GM19455 (cell line): ENCODE results near the gene TBC1D13.
"Not testable (repeated sequence)": the region's sequence is repeated elsewhere in the genome, so short reads cannot be mapped to it uniquely, and the experiment has no call there.

ENCODE experiments used
- ATAC-seq: cut with Tn5 transposase; IDR thresholded peaks from one replicate; pipeline ENCODE4 v1.9.1; 2021; ENCODE audit not compliant: unreplicated experiment

TBC1D13 gene

GRCh38 chr9:128782669-128783068, 4.4 kb upstream of the TBC1D13 start:
- no peak for ATAC-seq

GRCh38 chr9:128785427-128785826, 1.6 kb upstream of the TBC1D13 start:
- ATAC-seq: no peak

- ATAC-seq: no peak
Measured at GRCh38 chr9:128787659-128788058, 606 bp downstream of the TBC1D13 start.

- ATAC-seq: no peak
Measured at GRCh38 chr9:128788445-128788844, 1.4 kb downstream of the TBC1D13 start.

- no peak for ATAC-seq
Measured at GRCh38 chr9:128790536-128790935, 3.5 kb downstream of the TBC1D13 start.

- no peak for ATAC-seq
Measured at GRCh38 chr9:128792134-128792533, 5.1 kb downstream of the TBC1D13 start.

DNA sequence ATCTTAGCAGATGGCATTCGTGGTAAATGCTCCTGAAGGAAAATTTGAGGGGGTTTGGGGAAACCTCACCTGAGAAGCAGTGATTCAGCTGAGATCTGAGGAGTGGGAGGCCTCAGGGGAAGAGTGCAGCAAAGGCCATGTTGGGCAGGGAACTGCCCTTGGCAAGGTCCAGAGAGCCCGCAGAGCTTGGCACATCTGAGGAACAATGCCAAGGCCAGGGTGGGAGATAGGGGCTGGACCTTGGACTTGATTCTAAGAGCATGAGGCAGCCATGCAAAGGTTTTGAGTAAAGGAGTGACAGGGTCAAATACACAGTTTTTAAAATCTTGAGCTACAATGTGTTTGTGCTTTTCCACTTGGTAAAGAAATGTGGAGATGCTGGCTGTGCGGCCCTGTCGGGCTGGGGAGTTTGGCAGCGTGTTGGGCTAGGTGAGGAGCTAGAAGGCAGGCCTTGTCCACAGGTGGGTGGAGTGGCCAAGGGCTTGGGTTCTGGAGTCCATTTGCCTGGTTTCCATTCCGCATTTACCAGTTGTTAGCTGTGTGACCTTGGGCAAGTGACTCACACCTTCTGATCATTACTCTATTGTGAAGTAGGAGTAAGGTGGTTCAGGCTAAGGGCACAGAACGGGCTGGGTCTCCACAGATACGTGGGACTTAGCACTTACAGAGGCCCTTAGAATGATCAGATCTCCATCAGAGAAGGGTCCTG, 6.1 kb downstream of the TBC1D13 start:
- ATAC-seq: no peak

- not testable (repeated sequence) for ATAC-seq
Measured at GRCh38 chr9:128794961-128795360, 7.9 kb downstream of the TBC1D13 start.

GRCh38 chr9:128798896-128799295, 11.8 kb downstream of the TBC1D13 start:
- no peak for ATAC-seq

- no peak for ATAC-seq
Measured at GRCh38 chr9:128800061-128800460, 13.0 kb downstream of the TBC1D13 start.

GRCh38 chr9:128802482-128802881, 15.4 kb downstream of the TBC1D13 start:
- ATAC-seq: no peak

GRCh38 chr9:128805661-128806060, 18.6 kb downstream of the TBC1D13 start:
- no peak for ATAC-seq

- no peak for ATAC-seq
Measured at GRCh38 chr9:128807827-128808226, 20.8 kb downstream of the TBC1D13 start.

GRCh38 chr9:128808543-128808942, 21.5 kb downstream of the TBC1D13 start:
- ATAC-seq: no peak

- ATAC-seq: no peak
Measured at GRCh38 chr9:128809036-128809599, 22.1 kb downstream of the TBC1D13 start.

GRCh38 chr9:128809831-128810230, 22.8 kb downstream of the TBC1D13 start:
- ATAC-seq: no peak

DNA sequence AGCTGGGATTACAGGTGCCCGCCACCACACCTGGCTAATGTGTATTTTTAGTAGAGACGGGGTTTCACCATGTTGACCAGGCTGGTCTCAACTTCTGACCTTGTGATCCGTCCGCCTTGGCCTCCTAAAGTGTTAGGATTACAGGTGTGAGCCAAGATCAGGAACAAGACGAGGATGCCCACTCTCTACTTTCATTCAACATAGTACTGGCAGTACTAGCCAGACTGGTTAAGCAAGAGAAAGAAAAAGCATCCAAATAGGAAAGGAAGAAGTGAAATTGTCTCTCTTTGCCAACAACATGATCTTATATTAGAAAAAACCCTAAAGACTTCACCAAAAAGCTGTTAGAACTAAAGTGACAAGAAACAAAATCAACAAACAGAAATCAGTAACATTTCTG, 23.8 kb downstream of the TBC1D13 start:
- no peak for ATAC-seq

- ATAC-seq: peak; percentile 87
Measured at GRCh38 chr9:128818099-128818838, 31.2 kb downstream of the TBC1D13 start, which contains the start of gene ENDOG. ENDOG (plus strand) TSS chr9:128818500; CDS start chr9:128818685, 185 bp downstream.

DNA sequence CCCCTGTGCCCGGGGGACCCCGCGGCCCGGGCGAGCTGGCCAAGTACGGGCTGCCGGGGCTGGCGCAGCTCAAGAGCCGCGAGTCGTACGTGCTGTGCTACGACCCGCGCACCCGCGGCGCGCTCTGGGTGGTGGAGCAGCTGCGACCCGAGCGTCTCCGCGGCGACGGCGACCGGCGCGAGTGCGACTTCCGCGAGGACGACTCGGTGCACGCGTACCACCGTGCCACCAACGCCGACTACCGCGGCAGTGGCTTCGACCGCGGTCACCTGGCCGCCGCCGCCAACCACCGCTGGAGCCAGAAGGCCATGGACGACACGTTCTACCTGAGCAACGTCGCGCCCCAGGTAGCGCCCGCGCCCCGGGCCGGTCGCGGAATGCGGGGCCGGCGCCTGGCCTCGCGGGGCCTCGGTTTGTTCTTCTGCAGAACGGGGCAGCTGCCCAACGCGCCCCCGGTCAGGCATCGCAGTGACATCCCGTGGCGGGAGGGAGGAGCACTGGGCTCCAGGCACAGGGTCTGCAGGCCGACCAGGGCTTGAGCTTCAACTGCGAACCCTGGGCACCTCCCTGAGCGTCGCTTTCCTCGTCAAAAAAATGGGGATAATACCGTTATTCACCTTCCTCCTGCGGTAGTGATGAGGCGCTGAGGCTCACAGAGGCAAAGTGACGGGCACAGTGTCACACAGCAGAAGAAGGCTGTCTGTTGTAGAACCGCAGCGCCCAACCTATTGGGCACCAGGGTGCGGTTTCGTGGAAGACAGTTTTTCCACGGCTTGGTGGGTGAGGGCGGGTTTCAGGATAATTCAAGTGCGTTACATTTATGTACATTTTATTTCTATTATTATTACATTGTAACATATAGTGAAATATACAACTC, 32.0 kb downstream of the TBC1D13 start:
- ATAC-seq: peak; percentile 26

GRCh38 chr9:128819716-128820664, 32.9 kb downstream of the TBC1D13 start:
- ATAC-seq: no peak
